ENCODE results near the gene URB2.

Gene URB2

DNA sequence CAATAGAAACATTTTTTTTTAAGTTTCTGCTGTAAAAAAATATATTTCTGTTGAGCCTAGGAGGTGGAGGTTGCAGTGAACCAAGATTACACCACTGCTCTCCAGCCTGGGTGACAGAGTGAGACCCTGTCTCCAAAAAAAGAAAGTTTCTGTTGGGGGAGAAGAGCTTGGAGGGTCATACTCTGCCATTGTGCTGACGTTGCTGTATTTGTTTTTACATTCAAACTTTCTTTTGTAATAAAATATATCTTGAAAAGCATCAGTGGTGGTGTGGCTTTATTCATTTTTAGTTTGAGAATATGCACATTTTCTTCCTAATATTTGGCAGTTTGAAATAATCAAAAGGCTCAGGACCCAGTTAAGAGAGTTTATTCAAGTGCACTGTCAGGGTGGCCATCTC is 64.6 kb downstream of the URB2 start:
- H3K36me3 ChIP-seq (replicated peaks; ENCODE audit: insufficient read depth, low read length) = no peaks in the 10 kb centered on the region

DNA sequence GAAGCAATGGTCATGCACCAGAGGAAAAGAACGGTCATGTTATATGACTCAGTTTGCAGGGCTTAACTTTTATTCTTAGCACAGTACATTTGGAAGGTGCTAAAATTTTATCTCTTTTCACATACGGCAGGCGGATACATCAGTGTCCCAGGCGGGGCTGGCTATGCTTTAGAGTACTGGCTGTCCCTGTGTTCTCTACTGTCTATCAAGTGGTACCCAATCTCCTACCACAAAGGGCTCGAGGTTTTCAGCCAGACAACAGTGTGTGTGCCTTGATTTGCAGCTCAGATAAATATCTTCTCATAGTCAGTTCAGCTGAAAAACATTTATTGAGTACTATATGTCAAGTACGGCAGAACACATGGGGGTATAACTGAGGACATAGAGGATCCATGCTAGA is 65.3 kb downstream of the URB2 start:
- H3K36me3 ChIP-seq (replicated peaks; ENCODE audit: insufficient read depth, low read length) = no peaks in the 10 kb centered on the region
- no peak overlapping the region for H2AFZ ChIP-seq (ENCODE audit: low read length)
- DNase-seq = no peak
- H3F3A ChIP-seq (ENCODE audit: insufficient read depth, low read length) = no peaks in the 10 kb centered on the region
- H3K27ac ChIP-seq (ENCODE audit: low read length) = no peak overlapping the region
- no peaks in the 10 kb centered on the region for H3K27me3 ChIP-seq (replicated peaks; ENCODE audit: insufficient read depth, low read length)
- no peak overlapping the region for H3K9ac ChIP-seq (ENCODE audit: low read length)
- no peaks in the 10 kb centered on the region for H3K4me1 ChIP-seq (ENCODE audit: low read length)
- no peaks in the 10 kb centered on the region for H3K9me2 ChIP-seq (replicated peaks; ENCODE audit: insufficient read depth, low read length)
- H3K4me2 ChIP-seq (ENCODE audit: low read depth, low read length) = no peak overlapping the region
- no peak overlapping the region for H3K4me3 ChIP-seq (ENCODE audit: low read length)
- H4K20me1 ChIP-seq (ENCODE audit: insufficient read depth, low read length) = no peaks in the 10 kb centered on the region
- TF ChIP-seq EZH2 (optimal IDR thresholded peaks at IDR 0.05; ENCODE audit: low read depth, low read length) (no peak), EZH2phosphoT487 (IDR thresholded peaks at IDR 0.05; ENCODE audit: low read length) (no peak)
- TF ChIP-seq, protein P1, sequence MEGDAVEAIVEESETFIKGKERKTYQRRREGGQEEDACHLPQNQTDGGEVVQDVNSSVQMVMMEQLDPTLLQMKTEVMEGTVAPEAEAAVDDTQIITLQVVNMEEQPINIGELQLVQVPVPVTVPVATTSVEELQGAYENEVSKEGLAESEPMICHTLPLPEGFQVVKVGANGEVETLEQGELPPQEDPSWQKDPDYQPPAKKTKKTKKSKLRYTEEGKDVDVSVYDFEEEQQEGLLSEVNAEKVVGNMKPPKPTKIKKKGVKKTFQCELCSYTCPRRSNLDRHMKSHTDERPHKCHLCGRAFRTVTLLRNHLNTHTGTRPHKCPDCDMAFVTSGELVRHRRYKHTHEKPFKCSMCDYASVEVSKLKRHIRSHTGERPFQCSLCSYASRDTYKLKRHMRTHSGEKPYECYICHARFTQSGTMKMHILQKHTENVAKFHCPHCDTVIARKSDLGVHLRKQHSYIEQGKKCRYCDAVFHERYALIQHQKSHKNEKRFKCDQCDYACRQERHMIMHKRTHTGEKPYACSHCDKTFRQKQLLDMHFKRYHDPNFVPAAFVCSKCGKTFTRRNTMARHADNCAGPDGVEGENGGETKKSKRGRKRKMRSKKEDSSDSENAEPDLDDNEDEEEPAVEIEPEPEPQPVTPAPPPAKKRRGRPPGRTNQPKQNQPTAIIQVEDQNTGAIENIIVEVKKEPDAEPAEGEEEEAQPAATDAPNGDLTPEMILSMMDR (IDR thresholded peaks at IDR 0.05; ENCODE audit: low read length) = no peak
- no peaks in the 10 kb centered on the region for H3K79me2 ChIP-seq (ENCODE audit: low read length)
- no peaks in the 10 kb centered on the region for H3K9me3 ChIP-seq (replicated peaks; ENCODE audit: insufficient read depth, low read length)

More for the DNA sequence above, 64.6 kb downstream of the URB2 start:
- no peaks in the 10 kb centered on the region for H3K4me1 ChIP-seq (ENCODE audit: low read length)
- no peaks in the 10 kb centered on the region for H4K20me1 ChIP-seq (ENCODE audit: insufficient read depth, low read length)
- H3F3A ChIP-seq (ENCODE audit: insufficient read depth, low read length) = no peaks in the 10 kb centered on the region
- no peaks in the 10 kb centered on the region for H3K9me2 ChIP-seq (replicated peaks; ENCODE audit: insufficient read depth, low read length)
- no peaks in the 10 kb centered on the region for H3K79me2 ChIP-seq (ENCODE audit: low read length)
- no peaks in the 10 kb centered on the region for H3K27me3 ChIP-seq (replicated peaks; ENCODE audit: insufficient read depth, low read length)
- no peak for DNase-seq
- TF ChIP-seq, protein P1 (IDR thresholded peaks at IDR 0.05; ENCODE audit: low read length) = no peak
- no peak for TF ChIP-seq EZH2phosphoT487 (IDR thresholded peaks at IDR 0.05; ENCODE audit: low read length)
- TF ChIP-seq EZH2 (optimal IDR thresholded peaks at IDR 0.05; ENCODE audit: low read depth, low read length) = no peak
- H3K9me3 ChIP-seq (replicated peaks; ENCODE audit: insufficient read depth, low read length) = no peaks in the 10 kb centered on the region
- no peak overlapping the region for H3K9ac ChIP-seq (ENCODE audit: low read length)
- no peak overlapping the region for H3K4me3 ChIP-seq (ENCODE audit: low read length)
- H3K27ac ChIP-seq (ENCODE audit: low read length) = no peak overlapping the region
- H3K4me2 ChIP-seq (ENCODE audit: low read depth, low read length) = no peak overlapping the region
- H2AFZ ChIP-seq (ENCODE audit: low read length) = no peak overlapping the region

DNA sequence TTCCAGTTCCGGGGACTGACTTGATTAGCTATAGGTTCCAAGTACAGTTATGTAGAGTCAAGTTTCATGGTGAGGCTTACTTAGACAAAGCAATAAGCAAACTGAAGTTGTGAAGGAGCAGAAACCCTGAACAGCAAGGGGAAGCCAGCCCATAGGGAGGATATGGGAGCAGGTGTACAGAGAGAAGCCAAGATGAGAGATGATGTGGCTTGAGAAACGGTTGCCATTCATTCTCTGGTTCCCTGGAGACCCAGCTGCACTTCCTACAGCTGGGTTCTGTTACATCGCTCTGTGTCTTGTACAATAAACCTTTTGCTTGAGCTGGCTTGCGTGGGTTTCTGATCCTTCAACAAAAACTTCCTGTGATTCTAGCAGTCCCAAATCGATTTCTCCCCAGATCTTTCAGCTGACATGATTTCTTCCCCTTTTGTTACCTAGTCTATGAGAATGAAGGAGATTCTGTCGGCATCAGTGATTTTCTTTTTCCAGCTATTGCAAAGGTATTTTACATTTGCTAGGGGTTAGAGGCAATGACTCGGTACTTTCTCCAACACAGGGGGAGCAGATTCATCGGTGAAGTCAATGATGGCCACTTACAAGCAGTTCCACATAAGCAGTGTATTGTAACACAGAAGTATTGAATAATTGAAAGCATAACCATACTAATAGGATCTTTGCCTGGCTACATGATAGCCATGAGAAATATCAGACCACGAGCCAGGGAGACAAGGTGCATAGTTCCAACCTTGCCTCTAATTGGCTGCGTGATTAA is 67.3 kb downstream of the URB2 start:
- Histone ChIP-seq H4K20me1 (ENCODE audit: insufficient read depth, low read length) (no peaks in the 10 kb centered on the region), H3K36me3 (replicated peaks; ENCODE audit: insufficient read depth, low read length) (no peaks in the 10 kb centered on the region), H3K4me2 (ENCODE audit: low read depth, low read length) (no peak overlapping the region), H3K9me3 (replicated peaks; ENCODE audit: insufficient read depth, low read length) (no peaks in the 10 kb centered on the region), H3K27ac (ENCODE audit: low read length) (no peak overlapping the region), H3K27me3 (replicated peaks; ENCODE audit: insufficient read depth, low read length) (no peaks in the 10 kb centered on the region), H3K4me3 (ENCODE audit: low read length) (no peak overlapping the region), H3K79me2 (ENCODE audit: low read length) (no peaks in the 10 kb centered on the region), H3K4me1 (ENCODE audit: low read length) (no peaks in the 10 kb centered on the region), H3K9me2 (replicated peaks; ENCODE audit: insufficient read depth, low read length) (no peaks in the 10 kb centered on the region), H2AFZ (ENCODE audit: low read length) (no peak overlapping the region), H3F3A (ENCODE audit: insufficient read depth, low read length) (no peaks in the 10 kb centered on the region), H3K9ac (ENCODE audit: low read length) (no peak overlapping the region)
- no peak for TF ChIP-seq EZH2 (optimal IDR thresholded peaks at IDR 0.05; ENCODE audit: low read depth, low read length)
- no peak for TF ChIP-seq EZH2phosphoT487 (IDR thresholded peaks at IDR 0.05; ENCODE audit: low read length)
- TF ChIP-seq, protein P1 (IDR thresholded peaks at IDR 0.05; ENCODE audit: low read length) = no peak
- no peak for DNase-seq

Data from MM.1S (cell line).